Gastrocnemius medialis (tissue), 4 donors: ENCODE measurements around the gene FIZ1.

Experiments
- CTCF ChIP-seq, 5 experiments: fragments of 450-650 bp in 3 of 5; fragments of 200-600 bp in 2 of 5; sonication (generic) in 2 of 5; IDR thresholded peaks in 4 of 5; conservative IDR thresholded peaks in 1 of 5; 1 replicate in 4 of 5; 2 replicates in 1 of 5; pipeline ENCODE4 v1.5.1; 2016 to 2019; ENCODE audit warnings: antibody characterized with exemption in 5 of 5, mild to moderate bottlenecking in 3 of 5, moderate library complexity in 3 of 5
- POLR2A ChIP-seq, 2 donors: fragments of 450-650 bp; IDR thresholded peaks; one replicate each; pipeline ENCODE4 v1.6.1; 2017; ENCODE audit warnings: antibody characterized with exemption in 2 of 2, mild to moderate bottlenecking in 2 of 2, moderate library complexity in 2 of 2

GRCh38 chr19:55585658-55586339 is 13.5 kb downstream of the FIZ1 start:
- TF ChIP-seq CTCF (IDR thresholded peaks at IDR 0.05 in 4 of 5, conservative IDR thresholded peaks at IDR 0.05 in 1 of 5) (no peak), POLR2A (IDR thresholded peaks at IDR 0.05) (no peak)
